T-helper 1 cell treated with Interleukin-12 subunit alpha and Interleukin-12 subunit beta and Interleukin-4 antibody, amounts not matched to agents 30 μg/mL and 1 μg/mL, for 36 hours (primary cell): ENCODE results near the gene GDF15.
A peak's percentile ranks its signal among the peaks of the same experiment; 100 is the strongest.
"Not testable (repeated sequence)": the region's sequence is repeated elsewhere in the genome, so short reads cannot be mapped to it uniquely, and the experiment has no call there.

ENCODE experiments used
- H3K27ac Mint-ChIP-seq: one replicate; pipeline ENCODE4 v1.8.0; 2021; ENCODE audit warnings: mild to moderate bottlenecking, mixed read lengths
- H3K27me3 Mint-ChIP-seq: one replicate; pipeline ENCODE4 v1.8.0; 2021; ENCODE audit warnings: low read depth, mixed read lengths
- H3K36me3 Mint-ChIP-seq: one replicate; pipeline ENCODE4 v1.8.0; 2021; ENCODE audit warnings: low read depth, mixed read lengths
- H3K4me1 Mint-ChIP-seq: one replicate; pipeline ENCODE4 v1.8.0; 2021; ENCODE audit warnings: low read depth, mixed read lengths
- H3K4me3 Mint-ChIP-seq: one replicate; pipeline ENCODE4 v1.8.0; 2021; ENCODE audit warnings: mild to moderate bottlenecking, moderate library complexity, mixed read lengths
- H3K9me3 Mint-ChIP-seq: one replicate; pipeline ENCODE4 v1.8.0; 2021; ENCODE audit warnings: mixed read lengths

The GDF15 gene

DNA sequence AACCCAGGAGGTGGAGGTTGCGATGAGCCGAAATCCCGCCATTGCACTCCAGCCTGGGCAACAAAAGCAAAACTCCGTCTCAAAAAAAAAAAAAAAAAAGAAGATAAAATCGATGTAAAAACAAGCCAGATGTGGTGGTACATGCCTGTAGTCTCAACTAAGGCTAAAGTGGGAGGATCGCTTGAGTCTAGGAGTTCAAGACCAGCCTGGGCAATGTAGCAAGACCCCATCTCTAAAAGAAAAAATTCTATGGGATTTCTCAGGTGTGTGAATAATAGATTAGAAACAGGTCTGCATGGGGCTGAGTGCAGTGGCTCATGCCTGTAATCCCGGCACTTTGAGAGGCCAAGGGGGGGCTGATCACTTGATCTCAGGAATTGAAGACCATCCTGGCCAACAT is 34.4 kb upstream of the GDF15 start:
- Mint-ChIP-seq H3K4me1 (peaks cover 2% of the 10 kb centered on the region), H3K36me3 (peaks cover 6% of the 10 kb centered on the region), H3K4me3 (no peak overlapping the region), H3K27ac (no peak overlapping the region), H3K9me3 (no peaks in the 10 kb centered on the region), H3K27me3 (no peaks in the 10 kb centered on the region)

DNA sequence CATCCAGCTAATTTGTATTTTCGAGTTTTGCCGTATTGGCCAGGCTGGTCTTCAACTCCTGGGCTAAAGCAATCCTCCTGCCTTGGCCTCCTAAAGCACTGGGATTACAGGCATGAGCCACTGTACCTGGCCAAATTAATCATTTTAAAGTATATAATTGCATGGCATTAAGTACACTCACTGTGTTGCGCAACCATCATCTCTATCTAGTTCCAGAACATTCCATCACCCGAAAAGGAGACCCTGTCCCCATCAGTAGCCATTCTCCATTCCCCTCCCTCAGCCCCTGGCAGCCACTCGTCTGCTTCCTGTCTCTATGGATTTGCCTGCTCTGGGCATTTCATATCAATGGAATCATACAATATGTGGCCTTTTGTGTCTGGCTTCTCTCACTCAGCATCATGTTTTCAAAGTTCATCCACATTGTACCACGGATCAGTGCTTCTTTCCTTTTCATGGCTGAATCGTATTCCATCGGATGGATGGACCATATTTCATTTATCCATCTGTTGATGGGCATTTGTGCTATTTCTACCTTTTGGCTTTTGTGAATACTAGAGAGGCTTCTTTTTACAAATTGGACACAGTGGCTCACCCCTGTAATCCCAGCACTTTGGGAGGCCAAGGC is 32.5 kb upstream of the GDF15 start:
- Mint-ChIP-seq H3K27me3 (no peaks in the 10 kb centered on the region), H3K36me3 (peaks cover 10% of the 10 kb centered on the region), H3K4me1 (peaks cover 2% of the 10 kb centered on the region), H3K9me3 (no peaks in the 10 kb centered on the region), H3K27ac (no peak overlapping the region), H3K4me3 (no peak overlapping the region)

DNA sequence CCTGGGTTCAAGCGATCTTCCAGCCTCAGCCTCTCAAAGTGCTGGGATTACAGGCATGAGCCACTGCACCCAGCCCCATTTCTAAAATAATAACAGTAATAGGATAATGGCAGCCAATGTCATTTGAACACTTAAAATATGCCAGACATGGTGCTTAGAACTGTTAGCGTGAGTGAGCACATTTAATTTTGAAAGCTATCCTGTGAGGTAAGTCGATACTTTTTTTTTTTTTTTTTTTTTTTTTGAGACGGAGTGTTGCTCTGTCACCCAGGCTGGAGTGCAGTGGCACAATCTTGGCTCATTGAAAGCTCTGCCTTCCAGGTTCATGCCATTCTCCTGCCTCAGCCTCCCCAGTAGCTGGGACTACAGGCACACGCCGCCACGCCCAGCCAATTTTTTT is 31.2 kb upstream of the GDF15 start:
- peaks cover 15% of the 10 kb centered on the region for H3K36me3 Mint-ChIP-seq
- H3K4me1 Mint-ChIP-seq, H3K27me3 Mint-ChIP-seq, H3K4me3 Mint-ChIP-seq, H3K27ac Mint-ChIP-seq, H3K9me3 Mint-ChIP-seq: not testable (repeated sequence)

DNA sequence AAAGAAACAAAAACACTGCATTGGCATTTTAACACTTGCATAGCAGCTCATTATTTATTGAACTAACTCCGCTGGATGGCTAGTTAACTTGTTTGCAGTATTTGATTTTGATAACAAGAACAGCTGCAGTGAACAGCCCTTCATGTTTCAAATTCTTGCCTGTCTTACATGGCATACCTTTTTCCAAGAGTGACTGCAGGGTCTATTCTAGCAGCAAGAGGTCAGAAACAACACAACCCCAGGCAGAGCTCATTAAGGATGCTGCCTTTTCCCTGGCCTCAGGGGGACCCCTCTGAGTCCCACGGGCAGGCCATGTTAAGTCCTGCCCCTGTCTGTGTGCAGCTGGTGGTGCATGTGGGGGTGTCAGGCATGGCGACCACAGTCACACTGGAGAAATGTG is 28.9 kb upstream of the GDF15 start:
- Mint-ChIP-seq H3K4me3 (no peak overlapping the region), H3K4me1 (no peaks in the 10 kb centered on the region), H3K9me3 (no peaks in the 10 kb centered on the region), H3K36me3 (peaks cover 12% of the 10 kb centered on the region), H3K27ac (no peak overlapping the region), H3K27me3 (no peaks in the 10 kb centered on the region)

DNA sequence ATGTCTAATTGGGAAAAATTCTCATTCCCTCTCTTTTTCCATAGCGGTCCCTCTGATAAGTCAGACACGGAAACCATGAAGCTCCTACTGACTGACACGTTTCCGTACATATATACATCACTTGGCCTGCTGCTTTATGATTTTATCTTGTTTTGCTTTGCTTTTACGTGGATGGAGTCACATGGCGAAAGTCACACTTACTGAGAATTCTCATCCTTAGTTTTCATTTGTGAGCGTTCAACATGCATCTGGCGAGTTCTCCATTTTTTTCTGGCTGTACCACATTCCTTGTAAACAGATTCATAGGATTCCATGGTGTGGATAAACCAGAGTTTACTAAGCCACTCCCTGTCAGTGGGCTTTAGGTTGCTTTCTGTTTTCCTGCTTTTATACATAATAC is 24.3 kb upstream of the GDF15 start:
- Mint-ChIP-seq H3K9me3 (no peaks in the 10 kb centered on the region), H3K4me3 (no peak overlapping the region), H3K27me3 (no peaks in the 10 kb centered on the region), H3K27ac (no peak overlapping the region), H3K36me3 (peaks cover 25% of the 10 kb centered on the region), H3K4me1 (peaks cover 3% of the 10 kb centered on the region)

DNA sequence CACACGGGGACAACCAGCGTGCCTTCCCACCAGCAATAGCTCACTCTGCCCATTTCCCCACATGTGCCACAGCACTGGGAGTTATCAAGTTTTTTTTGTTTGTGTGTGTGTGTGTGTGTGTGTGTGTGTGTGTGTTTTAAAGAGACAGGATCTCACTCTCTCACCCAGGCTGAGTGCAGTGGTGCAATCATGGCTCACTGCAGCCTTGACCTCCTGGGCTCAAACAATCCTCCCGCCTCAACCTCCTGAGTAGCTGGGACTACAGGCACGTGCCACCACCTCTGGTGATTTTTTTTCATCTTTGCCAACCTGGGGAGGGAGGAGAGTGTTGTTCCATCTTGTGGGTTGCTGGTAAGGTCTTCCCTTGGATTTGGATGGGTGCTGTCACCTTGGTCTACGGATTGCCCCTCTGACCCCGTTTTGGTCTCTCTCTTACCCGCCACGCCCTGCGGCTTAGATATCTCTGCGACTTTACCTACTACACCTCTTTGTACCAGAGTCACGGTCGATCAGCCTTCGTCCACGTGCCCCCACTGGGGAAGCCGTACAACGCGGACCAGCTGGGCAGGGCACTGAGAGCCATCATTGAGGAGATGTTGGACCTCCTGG is 22.9 kb upstream of the GDF15 start:
- Mint-ChIP-seq H3K4me1 (peaks cover 3% of the 10 kb centered on the region), H3K27ac (no peak overlapping the region), H3K27me3 (no peaks in the 10 kb centered on the region), H3K36me3 (peaks cover 24% of the 10 kb centered on the region), H3K9me3 (no peaks in the 10 kb centered on the region), H3K4me3 (no peak overlapping the region)

DNA sequence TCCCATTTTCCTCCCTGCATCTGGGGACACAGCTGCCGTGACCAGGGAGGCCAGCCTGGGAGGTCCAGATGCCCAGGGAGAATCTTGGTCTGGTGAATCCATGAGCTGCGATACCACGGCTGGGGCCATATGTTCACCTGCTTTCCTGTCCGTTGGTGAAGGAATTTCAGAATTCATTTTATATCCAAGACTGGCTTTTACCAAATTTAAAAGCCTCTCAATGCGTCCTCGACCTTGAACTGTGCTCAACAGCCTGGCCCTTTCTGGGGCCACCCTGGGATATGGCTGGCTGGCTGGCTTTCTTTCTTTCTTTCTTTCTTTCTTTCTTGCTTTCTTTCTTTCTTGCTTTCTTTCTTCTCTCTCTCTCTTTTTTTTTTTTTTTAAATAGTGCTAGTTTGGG is 22.2 kb upstream of the GDF15 start:
- Mint-ChIP-seq H3K4me1 (peaks cover 3% of the 10 kb centered on the region), H3K27me3 (no peaks in the 10 kb centered on the region), H3K9me3 (no peaks in the 10 kb centered on the region), H3K36me3 (peaks cover 24% of the 10 kb centered on the region), H3K4me3 (no peak overlapping the region), H3K27ac (no peak overlapping the region)

DNA sequence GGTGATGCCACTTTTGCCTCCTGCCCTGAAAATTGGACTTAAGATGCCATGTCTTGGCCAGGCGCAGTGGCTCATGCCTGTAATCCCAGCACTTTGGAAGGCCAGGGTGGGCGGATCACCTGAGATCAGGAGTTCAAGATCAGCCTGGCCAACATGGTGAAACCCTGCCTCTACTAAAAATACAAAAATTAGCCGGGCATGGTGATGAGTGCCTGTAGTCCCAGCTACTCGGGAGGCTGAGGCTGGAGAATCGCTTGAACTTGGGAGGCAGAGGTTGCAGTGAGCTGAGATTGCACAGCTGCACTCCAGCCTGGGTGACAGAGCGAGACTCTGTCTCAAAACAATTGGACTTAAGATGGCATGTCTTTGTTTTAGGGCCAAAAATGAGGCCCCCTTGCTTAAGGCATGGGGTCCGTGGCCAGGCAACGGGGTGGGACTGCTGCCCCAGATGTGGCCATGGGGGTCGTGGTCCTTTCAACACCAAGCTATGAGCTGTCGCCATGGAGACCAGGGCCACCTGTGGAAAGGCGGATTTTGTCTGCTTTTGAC is 21.6 kb upstream of the GDF15 start:
- H3K27me3 Mint-ChIP-seq, H3K27ac Mint-ChIP-seq, H3K4me3 Mint-ChIP-seq, H3K9me3 Mint-ChIP-seq, H3K4me1 Mint-ChIP-seq: not testable (repeated sequence)
- peaks cover 21% of the 10 kb centered on the region for H3K36me3 Mint-ChIP-seq

DNA sequence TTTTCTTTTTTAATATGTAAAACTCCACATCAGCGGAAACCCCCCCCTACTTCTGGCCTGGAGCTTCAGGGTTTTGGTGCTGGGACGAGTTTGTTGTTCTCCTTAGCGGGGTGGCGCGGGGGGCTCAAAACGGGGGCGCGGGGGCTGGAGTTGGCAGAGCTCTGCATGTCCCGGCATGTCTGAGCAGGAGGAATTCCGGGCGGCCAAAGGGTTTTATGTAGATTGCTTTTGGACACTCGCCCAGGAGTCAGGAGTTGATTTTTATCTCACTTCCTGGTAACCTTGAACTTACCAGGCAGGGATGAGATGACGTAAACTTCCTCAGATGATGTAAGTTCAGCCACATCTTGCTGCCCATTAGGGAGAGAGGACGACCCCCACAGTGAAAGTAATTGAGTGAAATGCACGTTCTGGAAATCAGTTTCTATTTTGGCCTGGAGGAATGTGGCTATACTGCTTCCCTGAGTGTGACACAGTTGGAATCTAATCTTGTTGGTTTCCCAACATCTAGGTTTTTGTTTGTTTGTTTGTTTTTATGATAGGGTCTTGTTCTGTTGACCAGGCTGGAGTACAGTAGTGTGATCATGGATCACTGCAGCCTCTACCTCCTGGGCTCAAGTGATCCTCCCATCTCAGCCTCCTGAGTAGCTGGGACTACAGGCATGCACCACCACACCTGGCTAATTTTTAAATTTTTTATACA is 21.0 kb upstream of the GDF15 start:
- H3K4me3 Mint-ChIP-seq: no peak overlapping the region
- H3K27me3 Mint-ChIP-seq: no peaks in the 10 kb centered on the region
- no peak overlapping the region for H3K27ac Mint-ChIP-seq

DNA sequence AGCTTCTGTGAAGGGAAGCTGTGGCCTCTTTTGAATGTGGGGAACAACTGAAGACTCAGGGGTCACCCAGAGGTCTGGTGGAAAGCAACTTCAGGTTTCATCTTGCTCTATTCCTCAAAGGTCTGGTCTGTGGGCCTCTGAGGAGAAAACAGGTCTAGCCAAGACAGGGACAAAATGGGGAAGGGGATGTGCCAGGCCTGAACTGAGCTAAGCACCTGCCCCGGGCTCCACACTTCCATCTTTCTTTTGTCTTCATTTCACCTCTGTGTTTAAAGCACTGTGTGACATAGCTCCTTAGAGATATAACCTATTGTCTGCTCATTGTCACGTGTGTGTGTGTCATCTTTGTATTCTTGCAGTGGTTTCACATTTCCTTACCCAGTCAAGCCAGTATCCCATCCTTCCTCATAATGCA is 19.9 kb upstream of the GDF15 start:
- Mint-ChIP-seq H3K27me3 (no peaks in the 10 kb centered on the region), H3K4me1 (peaks cover 3% of the 10 kb centered on the region), H3K9me3 (no peaks in the 10 kb centered on the region), H3K4me3 (no peak overlapping the region), H3K27ac (no peak overlapping the region), H3K36me3 (peaks cover 18% of the 10 kb centered on the region)

More for the DNA sequence above, 21.0 kb upstream of the GDF15 start:
- peaks cover 18% of the 10 kb centered on the region for H3K36me3 Mint-ChIP-seq
- no peaks in the 10 kb centered on the region for H3K9me3 Mint-ChIP-seq
- peaks cover 3% of the 10 kb centered on the region for H3K4me1 Mint-ChIP-seq

DNA sequence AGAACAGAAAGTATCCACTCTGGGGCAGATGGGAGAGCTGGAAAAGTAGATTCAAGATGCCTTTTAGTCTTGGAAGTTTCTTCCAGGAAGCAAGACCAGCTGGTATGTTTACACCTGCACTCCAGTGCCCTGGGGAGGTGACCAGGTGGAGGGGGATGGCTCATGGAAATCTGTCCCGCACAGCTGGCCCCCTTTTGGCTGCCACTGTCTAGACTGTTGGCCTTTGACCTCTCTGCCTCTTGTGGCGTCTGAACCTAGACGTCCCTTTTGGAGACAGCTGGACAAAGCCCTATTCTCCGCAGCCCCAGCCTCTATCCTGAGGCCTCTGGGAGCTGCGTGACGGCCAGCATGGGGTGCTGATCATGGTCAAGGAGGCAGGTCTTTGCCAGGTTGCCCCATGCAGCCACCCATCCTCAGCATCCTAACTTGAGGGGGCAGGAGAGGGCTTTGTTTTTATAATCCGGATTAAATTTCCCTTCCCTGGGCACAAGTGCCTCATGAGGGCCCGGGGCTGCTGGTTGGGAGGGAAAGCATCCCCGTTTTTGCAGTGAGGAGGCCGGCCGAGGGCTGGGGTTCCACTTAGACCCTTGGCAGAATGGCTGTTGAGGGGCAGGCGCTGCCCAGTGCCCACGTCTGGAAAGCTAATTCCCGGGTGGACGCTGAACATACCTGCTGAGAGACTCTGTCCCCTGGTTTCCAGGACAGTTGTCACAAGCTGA is 17.3 kb upstream of the GDF15 start:
- Mint-ChIP-seq H3K4me1 (peaks cover 6% of the 10 kb centered on the region), H3K9me3 (no peaks in the 10 kb centered on the region), H3K36me3 (peaks cover 15% of the 10 kb centered on the region), H3K4me3 (no peak overlapping the region), H3K27ac (no peak overlapping the region), H3K27me3 (no peaks in the 10 kb centered on the region)

DNA sequence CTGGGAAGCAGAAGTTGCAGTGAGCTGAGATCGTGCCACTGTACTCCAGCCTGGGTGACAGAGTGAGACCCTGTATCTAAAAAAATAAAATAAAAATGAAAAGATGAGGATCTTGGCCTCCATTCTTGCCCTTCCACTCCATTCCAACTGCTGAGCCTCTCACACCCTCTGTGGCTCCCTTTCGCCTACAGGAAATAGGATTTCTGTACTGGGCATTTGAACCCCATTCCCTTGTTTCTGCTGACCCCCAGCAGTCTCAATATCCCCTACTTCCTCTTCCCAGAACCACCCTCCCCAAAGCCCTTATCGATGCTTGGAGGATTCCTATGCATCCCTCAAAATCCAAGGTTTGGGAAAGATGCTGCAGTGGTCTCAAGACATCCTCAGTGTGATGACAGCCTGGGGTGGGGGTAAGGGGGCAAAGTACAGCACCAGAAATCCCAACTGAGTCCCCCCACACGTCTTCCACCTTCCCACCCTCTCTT is 12.5 kb upstream of the GDF15 start:
- H3K27ac Mint-ChIP-seq: peak overlapping the region; percentile 68
- no peaks in the 10 kb centered on the region for H3K27me3 Mint-ChIP-seq
- H3K4me3 Mint-ChIP-seq: peak overlapping the region; percentile 39
- no peaks in the 10 kb centered on the region for H3K9me3 Mint-ChIP-seq
- peaks cover 2% of the 10 kb centered on the region for H3K36me3 Mint-ChIP-seq
- H3K4me1 Mint-ChIP-seq: peaks cover 10% of the 10 kb centered on the region

DNA sequence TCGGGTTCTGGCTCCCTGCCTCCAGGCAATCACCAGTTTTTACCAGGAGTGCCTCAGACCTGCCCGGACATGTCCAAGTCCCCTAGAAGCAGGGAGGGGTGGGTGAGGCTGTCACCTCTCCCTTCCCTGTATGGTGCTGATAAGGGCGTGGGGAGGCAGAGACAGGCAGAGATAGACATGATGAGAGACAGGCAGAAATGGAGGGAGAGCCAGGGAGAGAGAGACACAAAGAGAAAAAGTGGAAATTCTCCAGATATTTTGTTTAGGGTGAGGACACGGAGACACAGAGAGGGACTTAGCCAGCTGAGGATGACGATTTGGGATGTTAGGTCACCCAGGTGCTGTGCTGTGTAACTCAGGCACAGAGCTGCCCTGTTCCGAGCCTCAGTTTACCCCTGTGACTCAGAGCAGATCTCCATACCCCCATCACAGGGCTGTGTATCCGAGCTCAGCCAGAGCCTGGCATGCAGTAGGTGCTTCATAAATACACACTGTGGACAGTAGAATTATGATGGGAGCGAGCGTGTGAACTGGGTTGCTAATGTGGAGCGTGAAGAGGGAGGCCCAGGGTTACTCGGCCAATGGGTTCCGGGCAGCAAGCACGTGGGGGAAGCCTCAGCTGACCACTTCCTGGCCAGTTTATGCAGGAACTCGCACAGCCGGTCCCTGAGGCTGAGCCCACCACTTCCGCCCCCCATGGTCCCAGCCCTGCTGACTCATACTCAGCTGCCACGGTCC is 11.9 kb upstream of the GDF15 start:
- Mint-ChIP-seq H3K4me3 (peak overlapping the region; percentile 39), H3K4me1 (peaks cover 10% of the 10 kb centered on the region), H3K27me3 (no peaks in the 10 kb centered on the region)

DNA sequence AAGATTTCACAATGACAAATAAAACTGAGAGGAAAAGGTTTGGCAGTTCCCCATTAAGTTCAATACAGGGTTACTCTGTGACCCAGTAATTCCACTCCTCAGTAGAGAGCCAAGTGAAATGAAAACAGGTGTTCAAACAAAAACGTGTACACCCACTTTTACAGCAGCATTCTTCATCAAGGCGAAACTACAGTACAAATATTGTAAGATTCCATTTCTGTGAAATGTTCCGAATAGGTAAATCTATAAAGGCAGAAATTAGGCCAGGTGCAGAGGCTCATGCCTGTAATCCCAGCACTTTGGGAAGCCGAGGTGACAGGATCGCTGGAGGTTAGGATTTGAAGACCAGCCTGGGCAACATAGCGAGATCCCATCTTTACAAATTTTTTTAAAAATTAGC is 8.9 kb upstream of the GDF15 start:
- H3K9me3 Mint-ChIP-seq: no peaks in the 10 kb centered on the region

More for the DNA sequence above, 11.9 kb upstream of the GDF15 start:
- H3K27ac Mint-ChIP-seq: peak overlapping the region; percentile 68
- H3K36me3 Mint-ChIP-seq: peaks cover 2% of the 10 kb centered on the region
- no peaks in the 10 kb centered on the region for H3K9me3 Mint-ChIP-seq

More for the DNA sequence above, 8.9 kb upstream of the GDF15 start:
- no peak overlapping the region for H3K27ac Mint-ChIP-seq
- H3K27me3 Mint-ChIP-seq: no peaks in the 10 kb centered on the region
- peaks cover 10% of the 10 kb centered on the region for H3K4me1 Mint-ChIP-seq
- no peak overlapping the region for H3K4me3 Mint-ChIP-seq
- H3K36me3 Mint-ChIP-seq: peaks cover 2% of the 10 kb centered on the region
